Measurements from ENCODE around the gene CCDC187.

The CCDC187 gene

GRCh38 chr9:136339958-136340310 lies 36.0 kb upstream of the CCDC187 start:
- no peak for DNase-seq (ENCODE audit: low read depth in 1 of 2, low spot score in 1 of 2)

- DNase-seq (ENCODE audit: low read depth in 1 of 2, low spot score in 1 of 2): no peak
Observed at GRCh38 chr9:136339173-136339957, 35.5 kb upstream of the CCDC187 start.

GRCh38 chr9:136338511-136338910 lies 34.6 kb upstream of the CCDC187 start:
- DNase-seq (ENCODE audit: low read depth in 1 of 2, low spot score in 1 of 2): no peak

- no peak for DNase-seq (ENCODE audit: low read depth in 1 of 2, low spot score in 1 of 2)
Observed at GRCh38 chr9:136337416-136338395, 33.8 kb upstream of the CCDC187 start.

- DNase-seq (ENCODE audit: low read depth in 1 of 2, low spot score in 1 of 2): no peak
Observed at GRCh38 chr9:136336881-136337280, 33.0 kb upstream of the CCDC187 start.

GRCh38 chr9:136336156-136336870 lies 32.4 kb upstream of the CCDC187 start:
- DNase-seq (ENCODE audit: low read depth in 1 of 2, low spot score in 1 of 2): no peak

GRCh38 chr9:136335296-136336155 lies 31.6 kb upstream of the CCDC187 start:
- DNase-seq (ENCODE audit: low read depth in 1 of 2, low spot score in 1 of 2): no peak

GRCh38 chr9:136334541-136334940 lies 30.6 kb upstream of the CCDC187 start:
- DNase-seq (ENCODE audit: low read depth in 1 of 2, low spot score in 1 of 2): no peak

- no peak for DNase-seq (ENCODE audit: low read depth in 1 of 2, low spot score in 1 of 2)
Observed at GRCh38 chr9:136333486-136333885, 29.6 kb upstream of the CCDC187 start.

- no peak for DNase-seq (ENCODE audit: low read depth in 1 of 2, low spot score in 1 of 2)
Observed at GRCh38 chr9:136333045-136333444, 29.2 kb upstream of the CCDC187 start.

GRCh38 chr9:136332482-136332983 lies 28.6 kb upstream of the CCDC187 start:
- no peak for DNase-seq (ENCODE audit: low read depth in 1 of 2, low spot score in 1 of 2)

GRCh38 chr9:136331556-136332481 lies 27.9 kb upstream of the CCDC187 start:
- no peak for DNase-seq (ENCODE audit: low read depth in 1 of 2, low spot score in 1 of 2)

- no peak for DNase-seq (ENCODE audit: low read depth in 1 of 2, low spot score in 1 of 2)
Observed at GRCh38 chr9:136331030-136331429, 27.1 kb upstream of the CCDC187 start.

- no peak for DNase-seq (ENCODE audit: low read depth in 1 of 2, low spot score in 1 of 2)
Observed at GRCh38 chr9:136330406-136330990, 26.6 kb upstream of the CCDC187 start.

- DNase-seq (ENCODE audit: low read depth in 1 of 2, low spot score in 1 of 2): no peak
Observed at GRCh38 chr9:136329636-136330405, 25.9 kb upstream of the CCDC187 start.

- no peak for DNase-seq (ENCODE audit: low read depth in 1 of 2, low spot score in 1 of 2)
Observed at GRCh38 chr9:136329211-136329627, 25.3 kb upstream of the CCDC187 start.

GRCh38 chr9:136328622-136329041 lies 24.7 kb upstream of the CCDC187 start:
- DNase-seq (ENCODE audit: low read depth in 1 of 2, low spot score in 1 of 2): no peak

- no peak for DNase-seq (ENCODE audit: low read depth in 1 of 2, low spot score in 1 of 2)
Observed at GRCh38 chr9:136328011-136328621, 24.2 kb upstream of the CCDC187 start.
